Skeletal muscle tissue (tissue), 1 donor: ENCODE data around the gene CPNE5. TPM values are rescaled to one million over a fixed set of nuclear protein-coding genes. Genes with fewer than 3 reads are reported as not detected.

ENCODE experiments used
- total RNA-seq: library from RNA; depleted of rRNA; stranded (reverse); fragments of >200 nt; gene quantifications from one replicate; pipeline ENCODE4 v1.2.3, GENCODE V29; 2014

The CPNE5 gene
- total RNA-seq, 1 donor from 2014 or later, result 6.3 TPM

Other genes with a start within 250 kb of the CPNE5 start
- 144 TPM for gene SRSF3, start 245.1 kb downstream of the CPNE5 start, total RNA-seq
- 62.1 TPM for gene CDKN1A, start 160.7 kb downstream of the CPNE5 start, total RNA-seq
- not detected for gene RAB44, start 141.6 kb downstream of the CPNE5 start, total RNA-seq
- gene PPIL1, start 35.4 kb upstream of the CPNE5 start, total RNA-seq, result 24.0 TPM
- 22.4 TPM for gene C6orf89, start 46.5 kb upstream of the CPNE5 start, total RNA-seq
- gene PI16, start 115.3 kb upstream of the CPNE5 start, total RNA-seq, result 19.8 TPM
- gene MTCH1, start 146.8 kb upstream of the CPNE5 start, total RNA-seq, result 116 TPM
- gene FGD2, start 166.2 kb upstream of the CPNE5 start, total RNA-seq, result 7.3 TPM